Fibroblast of skin of abdomen (primary cell): ENCODE measurements around the gene ART5.
"Not testable (repeated sequence)": the region's sequence is repeated elsewhere in the genome, so short reads cannot be mapped to it uniquely, and the experiment has no call there.

Experiments used
- DNase-seq: peaks from one replicate; pipeline ENCODE4 v3.0.0-alpha.2; 2013

The ART5 gene

GRCh38 chr11:3616721-3617460 lies 24.9 kb downstream of the ART5 start:
- no peak for DNase-seq

- DNase-seq = no peak
Observed at GRCh38 chr11:3615998-3616397, 25.8 kb downstream of the ART5 start.

- DNase-seq = no peak
Observed at GRCh38 chr11:3614742-3615171, 27.0 kb downstream of the ART5 start.

DNA sequence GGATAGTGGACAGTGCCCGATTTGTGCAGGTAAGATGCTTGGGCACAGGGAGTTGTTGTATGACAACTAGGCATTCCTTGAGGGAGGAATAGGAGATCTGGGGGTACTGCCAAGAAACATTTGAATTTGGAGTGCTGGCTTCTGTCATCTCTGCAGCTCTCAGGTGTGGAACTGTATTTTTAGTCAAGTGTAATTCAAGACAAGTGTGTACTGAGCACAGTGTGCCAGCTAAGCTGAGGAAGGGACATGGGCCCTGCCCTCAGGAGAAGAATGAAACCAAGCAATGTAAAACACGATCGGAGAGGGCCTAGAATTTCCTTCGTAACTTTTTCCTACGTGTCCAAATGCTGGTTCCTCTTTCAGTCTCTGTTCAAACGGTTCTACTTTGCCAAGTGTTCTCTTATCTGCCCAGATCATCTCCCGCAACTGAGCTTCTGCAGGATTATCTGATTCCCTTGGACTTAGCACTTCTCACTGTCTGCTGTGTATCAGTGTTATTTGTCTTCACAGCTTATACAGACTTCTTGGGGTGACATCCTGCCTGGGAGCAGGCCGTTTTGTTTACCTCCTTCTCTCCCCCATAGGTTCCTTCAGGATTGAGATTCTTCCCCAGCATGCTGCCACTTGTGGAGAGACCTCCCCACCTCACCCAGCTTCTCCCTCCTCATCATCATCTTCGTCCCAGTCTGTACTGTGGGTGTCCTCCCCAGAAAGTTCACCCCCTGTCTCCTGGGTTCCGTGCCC lies 27.6 kb downstream of the ART5 start:
- DNase-seq = no peak

DNA sequence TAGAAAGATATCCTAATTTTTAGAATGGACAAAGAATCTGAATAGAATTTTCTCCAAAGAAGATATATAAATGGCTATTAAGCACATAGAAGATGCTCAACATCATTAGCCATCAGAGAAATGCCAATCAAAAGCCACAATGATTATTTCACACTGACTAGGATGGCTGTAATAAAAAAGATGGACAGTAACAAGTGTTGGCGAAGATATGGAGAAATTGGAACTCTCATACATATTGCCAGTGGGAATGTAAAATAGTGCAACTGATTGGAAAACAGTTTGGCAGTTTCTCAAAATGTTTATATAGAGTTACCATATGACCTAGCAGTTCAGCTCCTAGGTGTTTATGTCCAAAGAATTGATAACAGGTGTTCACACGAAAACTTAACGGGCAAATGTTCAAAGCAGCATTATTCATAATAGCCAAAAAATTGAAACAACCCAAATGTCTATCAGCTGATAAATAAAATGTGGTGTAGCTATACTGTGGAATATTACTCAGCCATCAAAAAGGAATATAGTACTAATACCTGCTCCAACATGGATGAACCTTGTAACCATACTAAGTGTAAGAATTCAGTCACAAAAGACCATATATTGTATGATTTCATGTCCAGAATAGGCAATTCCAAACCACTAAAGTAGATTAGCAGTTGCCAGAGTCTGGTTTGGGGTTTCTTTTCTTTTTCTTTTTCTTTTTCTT lies 29.7 kb downstream of the ART5 start:
- DNase-seq = no peak

- DNase-seq = no peak
Observed at GRCh38 chr11:3610846-3611245, 30.9 kb downstream of the ART5 start.

GRCh38 chr11:3609416-3610265 lies 32.2 kb downstream of the ART5 start:
- DNase-seq = peak; percentile 21

- no peak for DNase-seq
Observed at GRCh38 chr11:3605771-3606203, 36.0 kb downstream of the ART5 start.

DNA sequence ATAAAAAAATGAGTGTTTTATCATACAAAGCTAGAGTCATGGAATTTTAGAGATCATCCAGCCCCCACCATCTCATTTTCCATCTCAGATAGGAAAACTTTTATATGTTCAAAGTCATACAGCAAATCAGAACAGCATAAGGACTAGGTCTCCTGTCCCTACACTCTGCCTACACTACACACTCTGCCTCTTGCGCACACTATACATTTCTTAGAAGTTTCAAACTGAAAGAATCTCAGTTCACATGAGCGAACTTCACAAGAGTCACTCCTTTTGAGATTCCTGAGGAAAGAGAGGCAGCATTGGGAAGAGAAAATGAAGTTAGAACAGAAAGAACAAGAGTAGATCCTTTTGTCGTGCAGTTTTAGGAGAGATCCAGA lies 36.5 kb downstream of the ART5 start:
- DNase-seq = no peak

DNA sequence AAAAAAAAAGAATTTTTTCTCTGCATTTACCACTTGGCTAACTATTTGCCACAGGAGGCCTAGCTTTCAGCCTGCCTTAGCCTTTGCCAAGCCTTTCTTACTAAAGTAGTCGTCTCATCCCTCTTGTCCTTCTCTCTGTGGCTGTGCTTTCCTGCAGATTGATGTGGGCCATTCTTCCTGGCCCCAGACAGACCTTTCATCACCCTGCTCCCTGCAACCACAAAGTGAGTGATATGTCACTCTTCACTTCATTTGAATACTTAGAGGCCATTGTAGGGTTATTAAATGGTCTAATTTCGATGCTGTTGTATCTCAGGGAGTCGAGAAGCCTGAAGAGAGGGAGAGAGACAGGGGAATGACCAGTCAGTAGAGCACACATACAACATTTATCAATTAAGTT lies 37.6 kb downstream of the ART5 start:
- DNase-seq = peak; percentile 48

DNA sequence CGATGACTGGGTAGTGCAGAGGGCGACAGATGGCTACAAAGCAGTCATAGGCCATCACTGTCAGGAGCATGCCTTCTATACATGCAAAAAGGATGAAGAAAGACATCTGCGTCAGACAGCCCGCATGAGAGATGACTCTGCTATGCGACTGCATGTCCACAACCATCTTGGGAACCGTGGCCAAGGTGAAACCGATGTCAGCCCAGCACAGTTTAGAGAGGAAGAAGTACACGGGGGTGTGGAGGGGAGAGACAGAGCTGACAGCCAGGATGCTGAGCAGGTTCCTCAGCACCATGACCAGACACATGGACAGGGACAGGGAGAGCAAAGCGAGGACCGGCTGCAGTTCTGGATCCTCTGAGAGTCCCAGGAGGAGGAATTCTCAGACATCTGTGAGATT lies 41.6 kb downstream of the ART5 start:
- not testable (repeated sequence) for DNase-seq

DNA sequence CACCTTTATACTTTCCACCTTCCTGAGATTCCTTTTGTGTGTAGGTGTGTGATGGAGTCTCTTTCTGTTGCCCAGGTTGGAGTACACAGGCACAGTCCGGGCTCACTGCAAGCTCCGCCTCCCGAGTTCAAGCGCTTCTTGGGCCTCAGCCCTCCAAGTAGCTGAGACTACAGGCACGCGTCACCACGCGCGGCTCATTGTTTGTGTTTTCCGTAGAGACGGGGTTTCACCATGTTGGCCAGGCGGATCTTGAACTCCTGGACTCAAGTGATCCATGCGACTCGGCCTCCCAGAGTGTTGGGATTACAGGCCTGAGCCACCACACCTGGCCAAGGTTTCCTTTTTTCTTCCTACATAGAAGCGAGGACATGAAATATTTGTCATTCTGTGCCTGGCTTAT lies 44.0 kb downstream of the ART5 start:
- DNase-seq = not testable (repeated sequence)

DNA sequence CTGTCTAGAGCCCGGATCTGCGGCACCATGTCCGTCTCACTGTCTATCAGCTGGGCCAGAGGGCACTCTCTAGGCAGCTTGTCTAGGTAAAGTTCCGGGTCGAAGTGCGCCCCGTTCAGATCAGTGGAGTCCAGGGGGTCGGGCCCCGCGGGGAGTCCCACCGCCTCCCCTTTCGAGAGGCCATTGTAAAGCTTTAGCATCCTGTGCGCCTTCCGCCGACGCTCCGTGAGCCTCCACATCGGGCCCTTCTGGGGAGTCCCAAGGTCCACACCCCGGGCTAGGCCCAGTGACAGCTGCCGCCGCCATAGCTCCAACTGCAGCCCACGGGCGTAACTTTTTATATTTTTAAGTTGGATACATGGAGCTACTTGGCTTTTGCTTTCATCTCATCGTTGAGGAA lies 50.5 kb downstream of the ART5 start:
- not testable (repeated sequence) for DNase-seq

- DNase-seq = not testable (repeated sequence)
Observed at GRCh38 chr11:3590193-3590592, 51.6 kb downstream of the ART5 start.

GRCh38 chr11:3588776-3589175 lies 53.0 kb downstream of the ART5 start:
- not testable (repeated sequence) for DNase-seq
